Uterus (tissue), 4 donors: ENCODE data around the gene RECQL. TPM values are rescaled to one million over a fixed set of nuclear protein-coding genes. Genes with fewer than 3 reads are reported as not detected.

Experiments
- DNase-seq, 2 donors: peaks; one replicate each; pipeline ENCODE4 v3.0.0-alpha.2; 2019 to 2020
- H3K27ac ChIP-seq, 2 donors: fragments of 200-600 bp; sonication (generic); 1 replicate in 1 of 2; 2 replicates in 1 of 2; pipeline ENCODE4 v1.5.1; 2016 to 2018
- H3K27me3 ChIP-seq, 2 donors: fragments of 200-600 bp; sonication (generic); one replicate each; pipeline ENCODE4 v1.5.1; 2018 to 2019; ENCODE audit warnings: control low read depth in 1 of 2
- H3K36me3 ChIP-seq, 2 donors: fragments of 200-600 bp; sonication (generic); one replicate each; pipeline ENCODE4 v1.5.1; 2019; ENCODE audit warnings: control low read depth in 1 of 2
- H3K4me1 ChIP-seq, 2 donors: fragments of 200-600 bp; sonication (generic); one replicate each; pipeline ENCODE4 v1.5.1; 2018 to 2019; ENCODE audit warnings: control low read depth in 1 of 2
- H3K4me3 ChIP-seq, 2 donors: fragments of 200-600 bp; sonication (generic); 1 replicate in 1 of 2; 2 replicates in 1 of 2; pipeline ENCODE4 v1.5.1; 2018 to 2019; ENCODE audit warnings: mild to moderate bottlenecking in 1 of 2
- H3K9me3 ChIP-seq, 2 donors: fragments of 200-600 bp; sonication (generic); one replicate each; pipeline ENCODE4 v1.5.1; 2019; ENCODE audit warnings: control low read depth in 1 of 2
- CTCF ChIP-seq, 4 experiments: fragments of 200-600 bp in 2 of 4; fragments of 450-650 bp in 2 of 4; sonication (generic) in 2 of 4; IDR thresholded peaks; one replicate each; pipeline ENCODE4 v1.5.1; 2016 to 2019; ENCODE audit warnings: antibody characterized with exemption in 4 of 4, mild to moderate bottlenecking in 2 of 4, moderate library complexity in 1 of 4
- POLR2A ChIP-seq, 2 donors: fragments of 450-650 bp; IDR thresholded peaks; one replicate each; pipeline ENCODE4 v1.6.1; 2016; ENCODE audit warnings: antibody characterized with exemption in 2 of 2, mild to moderate bottlenecking in 1 of 2, moderate library complexity in 1 of 2
- intact Hi-C: fragments of 100-400 bp; cut with DNase I; formaldehyde crosslinking; loops from one replicate; pipeline ENCODE4 v1.15.1; 2023; ENCODE audit warnings: low total_unique reads
- total RNA-seq, 4 donors: library from RNA; depleted of rRNA in 3 of 4; stranded (reverse); fragments of >200 nt in 3 of 4; gene quantifications; one replicate each; pipeline versions ENCODE4 v1.1.0 to v1.2.4, GENCODE V29; 2014 to 2023
- donor health status: DM: yes; HTN: yes; CAD: no.

Gene RECQL
- total RNA-seq, 4 donors from 2014 or later: 15.4 to 99.0 (median 24.3) TPM

GRCh38 chr12:21444193-21445146 lies 57.0 kb downstream of the RECQL start:
- Histone ChIP-seq H3K27ac (no peak overlapping the region), H3K4me3 (no peak overlapping the region), H3K4me1 (peaks cover 0 to 3% of the 10 kb centered on the region in 2 donors), H3K36me3 (no peaks in the 10 kb centered on the region), H3K9me3 (no peaks in the 10 kb centered on the region), H3K27me3 (no peaks in the 10 kb centered on the region)
- DNase-seq: no peak
- intact Hi-C loops: no loop called here
- no peak for TF ChIP-seq CTCF (IDR thresholded peaks at IDR 0.05)
- TF ChIP-seq POLR2A (IDR thresholded peaks at IDR 0.05): no peak

- intact Hi-C loops: no loop called here
- H3K4me3 ChIP-seq: no peak overlapping the region
- no peak for DNase-seq
- H3K9me3 ChIP-seq: no peaks in the 10 kb centered on the region
- H3K4me1 ChIP-seq: peaks cover 4 to 7% of the 10 kb centered on the region in 2 donors
- H3K27me3 ChIP-seq: no peaks in the 10 kb centered on the region
- no peak overlapping the region for H3K27ac ChIP-seq
- TF ChIP-seq POLR2A (IDR thresholded peaks at IDR 0.05) (no peak), CTCF (IDR thresholded peaks at IDR 0.05) (no peak)
- H3K36me3 ChIP-seq: no peaks in the 10 kb centered on the region
Observed at GRCh38 chr12:21439347-21439746, 62.1 kb downstream of the RECQL start.

GRCh38 chr12:21438643-21439042 lies 62.8 kb downstream of the RECQL start:
- intact Hi-C loops: no loop called here
- H3K9me3 ChIP-seq: no peaks in the 10 kb centered on the region
- H3K4me1 ChIP-seq: peaks cover 4 to 7% of the 10 kb centered on the region in 2 donors
- H3K27ac ChIP-seq: peak overlapping the region; percentile 87 to 89
- H3K4me3 ChIP-seq: peak overlapping the region; percentile 68 to 77
- no peaks in the 10 kb centered on the region for H3K27me3 ChIP-seq
- DNase-seq: no peak
- no peak for TF ChIP-seq POLR2A (IDR thresholded peaks at IDR 0.05)
- no peak for TF ChIP-seq CTCF (IDR thresholded peaks at IDR 0.05)
- no peaks in the 10 kb centered on the region for H3K36me3 ChIP-seq

GRCh38 chr12:21434699-21435098 lies 66.7 kb downstream of the RECQL start:
- intact Hi-C loops: no loop called here
- Histone ChIP-seq H3K4me1 (peaks cover 4 to 6% of the 10 kb centered on the region in 2 donors), H3K27ac (no peak overlapping the region), H3K36me3 (no peaks in the 10 kb centered on the region), H3K4me3 (no peak overlapping the region), H3K9me3 (no peaks in the 10 kb centered on the region), H3K27me3 (no peaks in the 10 kb centered on the region)
- no peak for DNase-seq
- TF ChIP-seq CTCF (IDR thresholded peaks at IDR 0.05) (no peak), POLR2A (IDR thresholded peaks at IDR 0.05) (no peak)

- Histone ChIP-seq H3K4me3 (no peak overlapping the region), H3K27me3 (peaks cover 0 to 4% of the 10 kb centered on the region in 2 donors), H3K36me3 (no peaks in the 10 kb centered on the region), H3K27ac (no peak overlapping the region), H3K4me1 (no peaks in the 10 kb centered on the region), H3K9me3 (no peaks in the 10 kb centered on the region)
- no peak for TF ChIP-seq CTCF (IDR thresholded peaks at IDR 0.05)
- no peak for TF ChIP-seq POLR2A (IDR thresholded peaks at IDR 0.05)
- intact Hi-C loops: no loop called here
- DNase-seq: no peak
Observed at GRCh38 chr12:21433525-21433924, 67.9 kb downstream of the RECQL start.
